NCI-H524 treated with DMSO at 0.1 percent for 48 hours (cell line): ENCODE data around the gene VPS13D.

Experiments
- DNase-seq: peaks from one replicate; lab custom pipeline; 2025; lab: John Stamatoyannopoulos, UW

The VPS13D gene

GRCh38 chr1:12433323-12434053 lies 203.7 kb downstream of the VPS13D start:
- no peak for DNase-seq

- no peak for DNase-seq
These were observed 204.3 kb downstream of the VPS13D start for GRCh38 chr1:12434174-12434573.

GRCh38 chr1:12434686-12435085 lies 204.9 kb downstream of the VPS13D start:
- DNase-seq: no peak

GRCh38 chr1:12435639-12436344 lies 206.0 kb downstream of the VPS13D start:
- no peak for DNase-seq

- no peak for DNase-seq
These were observed 206.5 kb downstream of the VPS13D start for GRCh38 chr1:12436345-12436658.

- no peak for DNase-seq
These were observed 207.2 kb downstream of the VPS13D start for GRCh38 chr1:12436817-12437599.

GRCh38 chr1:12437629-12438028 lies 207.8 kb downstream of the VPS13D start:
- no peak for DNase-seq

GRCh38 chr1:12438349-12438924 lies 208.6 kb downstream of the VPS13D start:
- no peak for DNase-seq

GRCh38 chr1:12439073-12439472 lies 209.2 kb downstream of the VPS13D start:
- no peak for DNase-seq

GRCh38 chr1:12441414-12442105 lies 211.7 kb downstream of the VPS13D start:
- DNase-seq: no peak

GRCh38 chr1:12442217-12442616 lies 212.4 kb downstream of the VPS13D start:
- no peak for DNase-seq

- DNase-seq: no peak
These were observed 213.3 kb downstream of the VPS13D start for GRCh38 chr1:12443151-12443550.

- DNase-seq: no peak
These were observed 214.6 kb downstream of the VPS13D start for GRCh38 chr1:12444329-12444841.

- no peak for DNase-seq
These were observed 215.4 kb downstream of the VPS13D start for GRCh38 chr1:12445257-12445656.

GRCh38 chr1:12446593-12446992 lies 216.8 kb downstream of the VPS13D start:
- DNase-seq: no peak

GRCh38 chr1:12447307-12447706 lies 217.5 kb downstream of the VPS13D start:
- no peak for DNase-seq

- no peak for DNase-seq
These were observed 218.1 kb downstream of the VPS13D start for GRCh38 chr1:12447849-12448312.

- DNase-seq: no peak
These were observed 218.9 kb downstream of the VPS13D start for GRCh38 chr1:12448746-12449177.

GRCh38 chr1:12450090-12450755 lies 220.4 kb downstream of the VPS13D start:
- peak; percentile 86 for DNase-seq

GRCh38 chr1:12450756-12451559 lies 221.1 kb downstream of the VPS13D start:
- no peak for DNase-seq
